ENCODE results near the gene DKC1. TPM values are rescaled to one million over a fixed set of nuclear protein-coding genes. Genes with fewer than 3 reads are reported as not detected.

Gene DKC1
- total RNA-seq: 100 to 1,000 TPM; 202 to 203 TPM

GRCh38 chrX:154762537-154763296 is at the start of gene DKC1:
DKC1 (plus strand) TSS chrX:154762864; CDS start chrX:154762966, 102 bp downstream.
- ChIA-PET POLR2A (interaction anchor here (0.8 kb wide), 1 partner anchor 12 kb away, joined by 5 read pairs; no protein-coding TSS in a partner anchor), CTCF (interaction anchor here (0.6 to 1.1 kb wide), 2 partner anchors 14 to 88 kb away, joined by 4 to 5 read pairs; no protein-coding TSS in a partner anchor)

DNA sequence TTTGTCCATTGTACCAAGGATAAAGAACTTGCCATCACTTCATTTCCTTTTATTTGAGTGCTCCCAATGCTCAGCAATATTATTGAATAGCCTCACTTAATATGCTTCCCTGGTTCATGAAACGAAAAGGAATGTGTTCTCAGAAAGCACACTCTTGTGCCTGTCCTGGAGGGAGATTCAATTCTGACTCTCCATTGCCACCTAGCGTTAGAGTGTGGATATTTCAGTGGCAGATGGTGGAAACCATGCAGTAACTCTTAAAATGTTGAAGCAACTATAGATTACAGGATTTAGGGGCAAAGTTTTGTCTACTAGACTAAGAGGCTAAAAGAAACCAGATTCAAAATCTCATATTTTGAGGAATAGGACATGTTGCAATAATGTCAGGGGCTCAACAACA is 47.7 kb upstream of the DKC1 start:
- POLR2A ChIA-PET: no interaction called here
- CTCF ChIA-PET: no interaction called here

GRCh38 chrX:154715825-154716224 is 46.8 kb upstream of the DKC1 start:
- ChIA-PET CTCF (interaction anchor here (1.3 to 4.3 kb wide), 2 partner anchors 16 to 35 kb away, joined by 4 to 34 read pairs; partner anchors contain the start of gene GAB3), POLR2A (interaction anchor here (1.0 kb wide), 1 partner anchor 48 kb away, joined by 3 read pairs; no protein-coding TSS in a partner anchor)

DNA sequence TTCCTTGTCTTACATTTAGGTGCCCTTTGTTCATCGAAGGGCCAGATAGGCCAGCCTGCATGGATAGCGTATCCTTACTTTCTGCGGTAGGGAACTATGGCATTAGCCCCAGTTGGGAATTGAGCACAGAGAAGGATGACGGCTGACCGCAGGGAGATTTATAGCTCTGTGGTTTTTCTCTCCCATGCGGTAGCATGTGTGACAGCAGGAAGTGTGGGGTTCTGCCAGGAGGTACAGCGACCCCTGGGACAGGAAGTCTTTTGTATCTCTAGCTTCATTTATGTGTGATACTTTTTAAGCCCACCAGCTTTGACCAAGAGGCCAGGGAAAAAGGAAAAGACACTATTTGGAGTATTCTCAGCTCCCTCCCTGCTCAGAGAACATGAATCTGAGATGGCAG is 44.8 kb upstream of the DKC1 start:
- ChIA-PET POLR2A (no interaction called here), CTCF (interaction anchor here (0.7 to 4.3 kb wide), 3 partner anchors 11 to 33 kb away, joined by 3 to 34 read pairs (median 3); partner anchors contain the start of gene GAB3)

- POLR2A ChIA-PET: interaction anchor here (0.8 to 1.7 kb wide), 4 partner anchors 10 to 32 kb away, joined by 3 to 6 read pairs (median 4); partner anchors contain the start of gene GAB3
- CTCF ChIA-PET: interaction anchor here (0.8 to 4.3 kb wide), 3 partner anchors 11 to 32 kb away, joined by 3 to 34 read pairs (median 5); partner anchors contain the start of gene GAB3
These were observed 44.0 kb upstream of the DKC1 start for GRCh38 chrX:154718616-154719015.

GRCh38 chrX:154719132-154719675 is 43.5 kb upstream of the DKC1 start:
- ChIA-PET POLR2A (interaction anchor here (0.8 to 1.7 kb wide), 4 partner anchors 10 to 31 kb away, joined by 3 to 6 read pairs (median 4); partner anchors contain the start of gene GAB3), CTCF (interaction anchor here (0.8 to 4.3 kb wide), 3 partner anchors 10 to 31 kb away, joined by 3 to 34 read pairs (median 5); partner anchors contain the start of gene GAB3)

DNA sequence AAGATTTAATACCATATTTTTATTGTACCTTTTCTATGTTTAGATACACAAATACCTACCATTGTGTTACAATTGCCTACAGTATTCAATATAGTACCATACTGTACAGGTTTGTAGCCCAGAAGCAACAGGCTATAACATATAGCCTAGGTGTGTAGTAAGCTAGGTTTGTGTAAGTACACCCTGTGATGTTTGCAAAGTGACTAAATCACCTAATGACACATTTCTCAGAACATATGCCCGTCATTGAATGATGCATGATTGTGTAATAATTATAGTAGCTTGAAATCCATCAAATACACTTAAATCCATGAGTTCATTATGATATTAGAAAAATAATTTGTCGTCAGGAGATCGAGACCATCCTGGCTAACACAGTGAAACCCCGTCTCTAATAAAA is 42.6 kb upstream of the DKC1 start:
- POLR2A ChIA-PET: interaction anchor here (1.6 kb wide), 1 partner anchor 30 kb away, joined by 6 read pairs; the partner anchor contains the start of gene GAB3
- CTCF ChIA-PET: interaction anchor here (0.6 to 4.3 kb wide), 3 partner anchors 10 to 34 kb away, joined by 3 to 34 read pairs (median 5); partner anchors contain the start of gene GAB3

GRCh38 chrX:154721155-154721554 is 41.5 kb upstream of the DKC1 start:
- POLR2A ChIA-PET: no interaction called here
- CTCF ChIA-PET: no interaction called here

GRCh38 chrX:154724993-154725756 is 37.5 kb upstream of the DKC1 start:
- ChIA-PET CTCF (interaction anchor here (1.2 to 2.1 kb wide), 3 partner anchors 8 to 50 kb away, joined by 3 to 16 read pairs (median 4); no protein-coding TSS in a partner anchor), POLR2A (no interaction called here)

DNA sequence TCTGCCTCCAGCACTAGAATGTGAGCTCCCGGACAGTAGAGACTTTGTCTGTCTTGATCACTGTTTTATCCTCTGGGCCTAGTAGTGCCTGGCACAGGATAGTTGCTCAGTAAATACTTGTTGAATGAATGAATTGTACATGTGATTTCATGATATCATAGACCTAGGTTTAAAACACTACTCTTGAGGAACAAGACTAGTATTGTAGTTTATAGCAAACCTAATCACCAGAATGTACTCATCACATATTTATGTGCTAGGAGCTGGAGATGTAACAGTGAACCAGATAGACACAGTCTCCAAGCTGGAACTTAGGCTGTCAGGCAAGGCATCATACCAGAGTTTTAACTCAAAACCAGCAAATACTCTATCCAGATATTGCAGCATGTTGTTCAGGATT is 35.2 kb upstream of the DKC1 start:
- ChIA-PET CTCF (no interaction called here), POLR2A (no interaction called here)

GRCh38 chrX:154727871-154728270 is 34.8 kb upstream of the DKC1 start:
- POLR2A ChIA-PET: no interaction called here

DNA sequence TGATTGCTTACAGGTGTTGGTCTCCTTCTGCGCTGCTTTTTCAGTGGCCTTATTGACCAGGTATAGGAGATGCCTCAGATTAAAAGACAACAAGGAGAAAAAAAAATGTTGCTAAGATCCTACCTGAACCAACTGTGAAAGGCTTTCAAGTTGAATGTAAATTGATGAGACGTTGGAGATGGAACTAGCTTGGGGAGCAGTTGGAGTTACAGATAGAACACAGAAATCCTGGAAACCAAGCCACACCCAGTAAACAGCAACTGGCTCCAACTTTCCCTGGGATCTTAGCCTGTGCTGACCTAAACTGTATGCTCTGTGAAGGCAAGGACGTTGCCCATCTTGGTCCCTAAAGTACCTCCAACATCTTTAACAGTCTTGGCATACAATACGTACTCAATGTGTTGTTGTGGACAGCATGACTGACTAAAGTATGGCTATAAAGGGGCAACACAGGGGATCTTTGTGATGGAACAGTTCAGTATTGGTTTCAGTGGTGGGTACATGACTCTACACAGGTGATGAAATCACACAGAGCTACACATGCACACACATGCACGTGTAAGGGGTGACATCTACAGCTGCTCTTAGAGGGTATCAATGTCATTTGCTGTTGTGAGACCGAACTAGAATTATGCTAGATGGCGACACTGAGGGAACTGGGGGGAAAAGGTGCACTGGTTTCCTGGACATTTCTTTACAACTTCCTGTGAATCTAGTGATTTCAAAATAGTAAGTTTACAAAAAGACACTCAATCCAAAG is 34.1 kb upstream of the DKC1 start:
- POLR2A ChIA-PET: interaction anchor here (0.9 to 1.5 kb wide), 2 partner anchors 9 to 10 kb away, joined by 3 to 4 read pairs; no protein-coding TSS in a partner anchor
- CTCF ChIA-PET: interaction anchor here (1.1 to 2.4 kb wide), 4 partner anchors 9 to 20 kb away, joined by 3 to 9 read pairs (median 4); no protein-coding TSS in a partner anchor

More at GRCh38 chrX:154727871-154728270, 34.8 kb upstream of the DKC1 start:
- CTCF ChIA-PET: interaction anchor here (2.4 kb wide), 1 partner anchor 21 kb away, joined by 9 read pairs; no protein-coding TSS in a partner anchor

- ChIA-PET CTCF (interaction anchor here (1.1 to 2.4 kb wide), 4 partner anchors 10 to 19 kb away, joined by 3 to 9 read pairs (median 4); no protein-coding TSS in a partner anchor), POLR2A (interaction anchor here (0.9 to 1.5 kb wide), 2 partner anchors 8 to 10 kb away, joined by 3 to 4 read pairs; no protein-coding TSS in a partner anchor)
These were observed 33.2 kb upstream of the DKC1 start for GRCh38 chrX:154729439-154729838.

DNA sequence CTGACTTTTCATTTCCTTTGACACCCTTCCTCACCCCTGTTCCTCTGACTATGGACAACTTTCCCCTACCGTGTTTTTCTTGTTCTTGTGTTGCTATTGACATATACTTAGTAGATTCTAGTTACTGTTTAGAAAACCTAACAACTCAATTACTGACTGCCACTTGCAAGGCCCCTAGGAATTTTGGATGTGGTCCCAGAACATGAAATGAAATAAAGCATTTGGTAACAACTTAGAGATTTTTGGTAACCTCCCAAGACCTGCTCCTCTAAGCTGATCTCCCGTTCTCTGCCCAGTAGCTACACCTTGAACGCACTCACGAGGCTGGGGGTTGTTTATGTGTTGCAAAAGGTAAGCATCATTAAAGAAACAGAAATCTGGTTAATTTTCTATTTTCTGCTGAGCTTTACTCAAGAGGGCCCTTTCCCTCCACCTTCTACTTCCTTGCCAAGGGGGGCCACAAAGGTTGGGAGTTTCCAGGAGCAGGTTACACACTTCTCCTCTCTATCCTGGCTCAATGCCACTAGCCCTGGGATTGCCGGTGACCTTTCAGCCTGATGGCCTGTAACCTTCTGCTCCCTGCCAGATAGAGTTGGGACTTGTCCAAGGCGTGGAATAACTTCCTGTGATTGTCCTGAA is 32.3 kb upstream of the DKC1 start:
- CTCF ChIA-PET: interaction anchor here (1.7 to 2.4 kb wide), 2 partner anchors 11 to 18 kb away, joined by 5 to 9 read pairs; no protein-coding TSS in a partner anchor
- POLR2A ChIA-PET: no interaction called here

- ChIA-PET POLR2A (no interaction called here), CTCF (no interaction called here)
These were observed 31.5 kb upstream of the DKC1 start for GRCh38 chrX:154731184-154731583.

GRCh38 chrX:154731881-154732280 is 30.8 kb upstream of the DKC1 start:
- ChIA-PET CTCF (interaction anchor here (1.2 to 1.5 kb wide), 3 partner anchors 15 to 19 kb away, joined by 4 to 6 read pairs (median 4); partner anchors contain the start of gene GAB3), POLR2A (interaction anchor here (1.2 kb wide), 1 partner anchor 13 kb away, joined by 4 read pairs; no protein-coding TSS in a partner anchor)

GRCh38 chrX:154732421-154733065 is 30.1 kb upstream of the DKC1 start:
- CTCF ChIA-PET: interaction anchor here (1.1 to 1.5 kb wide), 5 partner anchors 8 to 18 kb away, joined by 3 to 6 read pairs (median 4); partner anchors contain the start of gene GAB3
- POLR2A ChIA-PET: interaction anchor here (1.2 kb wide), 1 partner anchor 14 kb away, joined by 4 read pairs; no protein-coding TSS in a partner anchor
